Measurements from ENCODE around the gene HOXA13. TPM values are rescaled to one million over a fixed set of nuclear protein-coding genes. Genes with fewer than 3 reads are reported as not detected.
A peak's percentile ranks its signal among the peaks of the same experiment; 100 is the strongest.

HOXA13 gene
- total RNA-seq, 1 donor from 2014 or later = not detected

DNA sequence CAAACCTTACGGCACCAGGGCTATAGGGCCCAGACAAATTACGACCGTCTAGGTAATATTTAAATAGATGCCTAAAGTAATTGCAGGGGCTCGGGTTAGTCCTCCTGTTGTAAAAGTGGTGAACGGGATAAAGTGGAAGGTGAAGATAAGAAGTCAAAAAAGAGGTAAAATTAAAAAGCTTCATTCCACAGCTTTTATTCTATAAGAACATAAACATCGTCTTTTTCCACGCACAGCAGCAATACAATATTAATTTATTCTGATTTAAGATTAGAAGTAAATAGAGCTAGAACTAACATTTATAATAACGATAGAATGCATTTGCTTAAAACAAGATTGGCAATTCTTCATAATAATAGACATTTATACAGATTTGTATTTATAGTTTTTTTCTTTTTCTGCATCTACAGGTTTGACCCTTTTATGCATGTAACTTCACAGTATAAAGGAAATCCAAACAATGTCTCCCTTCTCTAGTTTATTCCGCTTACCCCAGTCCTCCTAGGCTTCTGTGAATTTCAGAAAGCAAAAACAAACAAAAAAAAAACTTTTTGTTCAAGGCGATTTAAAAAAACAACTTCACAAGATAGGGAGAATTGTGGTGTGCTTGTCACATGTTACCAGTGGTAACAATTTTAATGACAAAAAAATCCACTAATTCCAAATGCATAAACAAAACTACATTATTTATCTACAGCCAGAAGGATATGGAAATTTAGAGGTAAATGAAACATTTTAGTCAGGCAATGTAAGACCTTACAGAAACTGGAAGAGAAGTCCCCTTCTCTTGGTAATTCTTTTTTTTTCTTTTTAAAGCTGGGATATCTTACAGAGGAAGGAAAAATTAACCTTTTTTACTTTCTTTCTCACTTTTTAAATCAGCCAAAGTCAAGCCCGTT, 29.2 kb downstream of the HOXA13 start:
- H3K4me1 Mint-ChIP-seq = peaks cover 20% of the 10 kb centered on the region
- no peaks in the 10 kb centered on the region for H3K9me3 Mint-ChIP-seq
- H3K27ac Mint-ChIP-seq = peak overlapping the region; percentile 24
- H3K4me3 Mint-ChIP-seq = no peak overlapping the region
- peaks cover 53% of the 10 kb centered on the region for H3K27me3 Mint-ChIP-seq
- H3K36me3 Mint-ChIP-seq (ENCODE audit: low read depth) = no peaks in the 10 kb centered on the region
- ChIA-PET POLR2A (interaction anchor here (1.5 kb wide), 1 partner anchor 20 kb away, joined by 3 read pairs; no protein-coding TSS in a partner anchor), CTCF (interaction anchor here (1.3 to 2.0 kb wide), 2 partner anchors 12 to 801 kb away, joined by 4 to 6 read pairs; no protein-coding TSS in a partner anchor)
- TF ChIP-seq, protein P1, sequence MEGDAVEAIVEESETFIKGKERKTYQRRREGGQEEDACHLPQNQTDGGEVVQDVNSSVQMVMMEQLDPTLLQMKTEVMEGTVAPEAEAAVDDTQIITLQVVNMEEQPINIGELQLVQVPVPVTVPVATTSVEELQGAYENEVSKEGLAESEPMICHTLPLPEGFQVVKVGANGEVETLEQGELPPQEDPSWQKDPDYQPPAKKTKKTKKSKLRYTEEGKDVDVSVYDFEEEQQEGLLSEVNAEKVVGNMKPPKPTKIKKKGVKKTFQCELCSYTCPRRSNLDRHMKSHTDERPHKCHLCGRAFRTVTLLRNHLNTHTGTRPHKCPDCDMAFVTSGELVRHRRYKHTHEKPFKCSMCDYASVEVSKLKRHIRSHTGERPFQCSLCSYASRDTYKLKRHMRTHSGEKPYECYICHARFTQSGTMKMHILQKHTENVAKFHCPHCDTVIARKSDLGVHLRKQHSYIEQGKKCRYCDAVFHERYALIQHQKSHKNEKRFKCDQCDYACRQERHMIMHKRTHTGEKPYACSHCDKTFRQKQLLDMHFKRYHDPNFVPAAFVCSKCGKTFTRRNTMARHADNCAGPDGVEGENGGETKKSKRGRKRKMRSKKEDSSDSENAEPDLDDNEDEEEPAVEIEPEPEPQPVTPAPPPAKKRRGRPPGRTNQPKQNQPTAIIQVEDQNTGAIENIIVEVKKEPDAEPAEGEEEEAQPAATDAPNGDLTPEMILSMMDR (IDR thresholded peaks at IDR 0.05) = no peak
- ATAC-seq (ENCODE audit: low read depth) (no peak), DNase-seq (no peak)
- intact Hi-C loops (cut with micrococcal nuclease) = no loop called here

- H3K4me3 Mint-ChIP-seq = no peak overlapping the region
- CTCF ChIA-PET = interaction anchor here (1.3 kb wide), 1 partner anchor 11 kb away, joined by 4 read pairs; no protein-coding TSS in a partner anchor
- no peaks in the 10 kb centered on the region for H3K36me3 Mint-ChIP-seq (ENCODE audit: low read depth)
- ATAC-seq (ENCODE audit: low read depth) = no peak
- POLR2A ChIA-PET = no interaction called here
- TF ChIP-seq, protein P1 (IDR thresholded peaks at IDR 0.05) = no peak
- intact Hi-C loops (cut with micrococcal nuclease) = no loop called here
- H3K9me3 Mint-ChIP-seq = no peaks in the 10 kb centered on the region
- peak; percentile 20 for DNase-seq
- peak overlapping the region; percentile 46 for H3K27ac Mint-ChIP-seq
- peaks cover 48% of the 10 kb centered on the region for H3K27me3 Mint-ChIP-seq
- H3K4me1 Mint-ChIP-seq = peaks cover 20% of the 10 kb centered on the region
Measured at GRCh38 chr7:27169658-27170425, 30.0 kb downstream of the HOXA13 start.

GRCh38 chr7:27168265-27168947, 31.5 kb downstream of the HOXA13 start:
- POLR2A ChIA-PET = no interaction called here
- peaks cover 58% of the 10 kb centered on the region for H3K27me3 Mint-ChIP-seq
- H3K9me3 Mint-ChIP-seq = no peaks in the 10 kb centered on the region
- no peak for DNase-seq
- CTCF ChIA-PET = interaction anchor here (1.5 to 2.2 kb wide), 2 partner anchors 18 to 43 kb away, joined by 4 to 8 read pairs; no protein-coding TSS in a partner anchor
- H3K4me3 Mint-ChIP-seq = no peak overlapping the region
- no peaks in the 10 kb centered on the region for H3K36me3 Mint-ChIP-seq (ENCODE audit: low read depth)
- TF ChIP-seq, protein P1 (IDR thresholded peaks at IDR 0.05) = no peak
- ATAC-seq (ENCODE audit: low read depth) = no peak
- intact Hi-C loops (cut with micrococcal nuclease) = no loop called here
- peak overlapping the region; percentile 61 for H3K27ac Mint-ChIP-seq
- H3K4me1 Mint-ChIP-seq = peaks cover 20% of the 10 kb centered on the region

DNA sequence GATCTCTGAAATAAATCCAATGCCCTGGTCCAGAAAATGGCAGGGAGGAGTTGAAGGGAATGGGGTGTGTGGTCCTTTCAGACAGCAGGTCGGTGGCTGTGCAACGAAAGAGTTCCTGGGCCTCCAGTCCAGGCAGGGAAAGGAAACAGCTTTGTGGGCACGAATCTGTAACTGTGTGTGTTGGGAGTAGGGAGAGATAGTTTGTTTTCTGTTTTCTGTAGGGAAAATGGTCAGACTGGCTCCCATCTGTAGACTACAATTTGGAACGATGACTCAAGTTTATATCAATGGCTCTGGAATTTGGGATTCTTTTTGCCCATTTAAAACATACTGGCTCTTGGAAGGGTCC, 32.0 kb downstream of the HOXA13 start:
- no peak for DNase-seq
- H3K9me3 Mint-ChIP-seq = no peaks in the 10 kb centered on the region
- no peaks in the 10 kb centered on the region for H3K36me3 Mint-ChIP-seq (ENCODE audit: low read depth)
- CTCF ChIA-PET = interaction anchor here (0.9 to 2.2 kb wide), 3 partner anchors 17 to 43 kb away, joined by 3 to 8 read pairs (median 4); no protein-coding TSS in a partner anchor
- POLR2A ChIA-PET = no interaction called here
- ATAC-seq (ENCODE audit: low read depth) = no peak
- no peak overlapping the region for H3K4me3 Mint-ChIP-seq
- peaks cover 18% of the 10 kb centered on the region for H3K4me1 Mint-ChIP-seq
- H3K27me3 Mint-ChIP-seq = peaks cover 62% of the 10 kb centered on the region
- TF ChIP-seq, protein P1 (IDR thresholded peaks at IDR 0.05) = no peak
- intact Hi-C loops (cut with micrococcal nuclease) = no loop called here
- peak overlapping the region; percentile 24 for H3K27ac Mint-ChIP-seq

Data from activated B cell treated with CpG ODN at 0.5 μM for 24 hours (primary cell).